GM21786 (cell line): Measurements from ENCODE around the gene CHCT1.
"Not testable (repeated sequence)": the region's sequence is repeated elsewhere in the genome, so short reads cannot be mapped to it uniquely, and the experiment has no call there.

ENCODE experiments used
- ATAC-seq: cut with Tn5 transposase; IDR thresholded peaks from one replicate; pipeline ENCODE4 v1.9.1; 2021; ENCODE audit not compliant: unreplicated experiment

CHCT1 gene

GRCh38 chr17:60398227-60398959 is 23.9 kb upstream of the CHCT1 start:
- peak; percentile 70 for ATAC-seq

- no peak for ATAC-seq
These were observed 20.5 kb upstream of the CHCT1 start for GRCh38 chr17:60401819-60402218.

GRCh38 chr17:60403523-60403810 is 18.8 kb upstream of the CHCT1 start:
- no peak for ATAC-seq

- no peak for ATAC-seq
These were observed 18.3 kb upstream of the CHCT1 start for GRCh38 chr17:60403962-60404361.

GRCh38 chr17:60406887-60407286 is 15.4 kb upstream of the CHCT1 start:
- no peak for ATAC-seq

- ATAC-seq = no peak
These were observed 12.3 kb upstream of the CHCT1 start for GRCh38 chr17:60410001-60410400.

GRCh38 chr17:60412701-60413100 is 9.6 kb upstream of the CHCT1 start:
- no peak for ATAC-seq

- ATAC-seq = no peak
These were observed 7.1 kb upstream of the CHCT1 start for GRCh38 chr17:60415146-60415545.

GRCh38 chr17:60416368-60416925 is 5.8 kb upstream of the CHCT1 start:
- ATAC-seq = no peak

GRCh38 chr17:60419003-60419402 is 3.3 kb upstream of the CHCT1 start:
- ATAC-seq = not testable (repeated sequence)

- ATAC-seq = not testable (repeated sequence)
These were observed 2.4 kb upstream of the CHCT1 start for GRCh38 chr17:60419875-60420274.

GRCh38 chr17:60421273-60422161 is 772 bp upstream of the CHCT1 start:
- peak; percentile 88 for ATAC-seq

- no peak for ATAC-seq
These were observed 1.6 kb downstream of the CHCT1 start for GRCh38 chr17:60423865-60424264.

- no peak for ATAC-seq
These were observed 3.3 kb downstream of the CHCT1 start for GRCh38 chr17:60425626-60426025.

GRCh38 chr17:60426596-60426995 is 4.3 kb downstream of the CHCT1 start:
- ATAC-seq = no peak

GRCh38 chr17:60428491-60428890 is 6.2 kb downstream of the CHCT1 start:
- not testable (repeated sequence) for ATAC-seq

- not testable (repeated sequence) for ATAC-seq
These were observed 8.3 kb downstream of the CHCT1 start for GRCh38 chr17:60430561-60430960.

- not testable (repeated sequence) for ATAC-seq
These were observed 11.0 kb downstream of the CHCT1 start for GRCh38 chr17:60433021-60433997.

- ATAC-seq = no peak
These were observed 13.2 kb downstream of the CHCT1 start for GRCh38 chr17:60435244-60436167.

- ATAC-seq = no peak
These were observed 14.4 kb downstream of the CHCT1 start for GRCh38 chr17:60436676-60437075.
